ENCODE results near the gene FTL.

FTL gene

GRCh38 chr19:48966541-48967345 lies 1.6 kb downstream of the FTL start:
- H2AFZ ChIP-seq (ENCODE audit: low read length, unreplicated experiment), result no peak overlapping the region
- peaks cover 21% of the 10 kb centered on the region for H3K4me1 ChIP-seq (ENCODE audit: control insufficient read depth, insufficient read depth, low read length, unreplicated experiment)
- no peaks in the 10 kb centered on the region for H3K27me3 ChIP-seq (ENCODE audit: insufficient read depth, low read length)
- H3K79me2 ChIP-seq (ENCODE audit: control insufficient read depth, insufficient read depth, low read length, unreplicated experiment), result peaks cover 19% of the 10 kb centered on the region
- H3K4me3 ChIP-seq (ENCODE audit: low read depth, low read length), result peak overlapping the region; percentile 97
- H3K27ac ChIP-seq (ENCODE audit: low read depth, low read length), result peak overlapping the region; percentile 58
- H3K36me3 ChIP-seq (ENCODE audit: insufficient read depth, low read length), result peaks cover 22% of the 10 kb centered on the region

GRCh38 chr19:48967346-48968178 lies 2.5 kb downstream of the FTL start:
- H3K27me3 ChIP-seq (ENCODE audit: insufficient read depth, low read length), result no peaks in the 10 kb centered on the region
- H3K79me2 ChIP-seq (ENCODE audit: control insufficient read depth, insufficient read depth, low read length, unreplicated experiment), result peaks cover 19% of the 10 kb centered on the region
- H3K4me3 ChIP-seq (ENCODE audit: low read depth, low read length), result peak overlapping the region; percentile 97
- no peak overlapping the region for H2AFZ ChIP-seq (ENCODE audit: low read length, unreplicated experiment)
- H3K27ac ChIP-seq (ENCODE audit: low read depth, low read length), result peak overlapping the region; percentile 58
- peaks cover 22% of the 10 kb centered on the region for H3K36me3 ChIP-seq (ENCODE audit: insufficient read depth, low read length)
- H3K4me1 ChIP-seq (ENCODE audit: control insufficient read depth, insufficient read depth, low read length, unreplicated experiment), result peaks cover 19% of the 10 kb centered on the region

GRCh38 chr19:48968179-48968661 lies 3.1 kb downstream of the FTL start:
- Histone ChIP-seq H3K27me3 (ENCODE audit: insufficient read depth, low read length) (no peaks in the 10 kb centered on the region), H2AFZ (ENCODE audit: low read length, unreplicated experiment) (no peak overlapping the region), H3K27ac (ENCODE audit: low read depth, low read length) (peak overlapping the region; percentile 29), H3K36me3 (ENCODE audit: insufficient read depth, low read length) (peaks cover 22% of the 10 kb centered on the region), H3K4me1 (ENCODE audit: control insufficient read depth, insufficient read depth, low read length, unreplicated experiment) (peaks cover 15% of the 10 kb centered on the region), H3K79me2 (ENCODE audit: control insufficient read depth, insufficient read depth, low read length, unreplicated experiment) (peaks cover 19% of the 10 kb centered on the region), H3K4me3 (ENCODE audit: low read depth, low read length) (no peak overlapping the region)

- Histone ChIP-seq H3K4me1 (ENCODE audit: control insufficient read depth, insufficient read depth, low read length, unreplicated experiment) (peaks cover 9% of the 10 kb centered on the region), H3K27me3 (ENCODE audit: insufficient read depth, low read length) (no peaks in the 10 kb centered on the region), H3K4me3 (ENCODE audit: low read depth, low read length) (no peak overlapping the region), H3K27ac (ENCODE audit: low read depth, low read length) (no peak overlapping the region), H3K79me2 (ENCODE audit: control insufficient read depth, insufficient read depth, low read length, unreplicated experiment) (peaks cover 19% of the 10 kb centered on the region), H2AFZ (ENCODE audit: low read length, unreplicated experiment) (no peak overlapping the region), H3K36me3 (ENCODE audit: insufficient read depth, low read length) (peaks cover 22% of the 10 kb centered on the region)
Observed at GRCh38 chr19:48968813-48969218, 3.7 kb downstream of the FTL start.

- Histone ChIP-seq H3K79me2 (ENCODE audit: control insufficient read depth, insufficient read depth, low read length, unreplicated experiment) (peaks cover 19% of the 10 kb centered on the region), H2AFZ (ENCODE audit: low read length, unreplicated experiment) (no peak overlapping the region), H3K4me1 (ENCODE audit: control insufficient read depth, insufficient read depth, low read length, unreplicated experiment) (peaks cover 3% of the 10 kb centered on the region), H3K27ac (ENCODE audit: low read depth, low read length) (no peak overlapping the region), H3K27me3 (ENCODE audit: insufficient read depth, low read length) (no peaks in the 10 kb centered on the region), H3K4me3 (ENCODE audit: low read depth, low read length) (no peak overlapping the region), H3K36me3 (ENCODE audit: insufficient read depth, low read length) (peaks cover 22% of the 10 kb centered on the region)
Observed at GRCh38 chr19:48969276-48970138, 4.4 kb downstream of the FTL start.

GRCh38 chr19:48970139-48970766 lies 5.1 kb downstream of the FTL start:
- H3K4me3 ChIP-seq (ENCODE audit: low read depth, low read length), result no peak overlapping the region
- peaks cover 18% of the 10 kb centered on the region for H3K79me2 ChIP-seq (ENCODE audit: control insufficient read depth, insufficient read depth, low read length, unreplicated experiment)
- H3K27ac ChIP-seq (ENCODE audit: low read depth, low read length), result no peak overlapping the region
- no peak overlapping the region for H2AFZ ChIP-seq (ENCODE audit: low read length, unreplicated experiment)
- no peaks in the 10 kb centered on the region for H3K4me1 ChIP-seq (ENCODE audit: control insufficient read depth, insufficient read depth, low read length, unreplicated experiment)
- H3K36me3 ChIP-seq (ENCODE audit: insufficient read depth, low read length), result peaks cover 22% of the 10 kb centered on the region
- H3K27me3 ChIP-seq (ENCODE audit: insufficient read depth, low read length), result no peaks in the 10 kb centered on the region

- H3K36me3 ChIP-seq (ENCODE audit: insufficient read depth, low read length), result peaks cover 16% of the 10 kb centered on the region
- H3K27me3 ChIP-seq (ENCODE audit: insufficient read depth, low read length), result no peaks in the 10 kb centered on the region
Observed at GRCh38 chr19:48970923-48971395, 5.8 kb downstream of the FTL start.

GRCh38 chr19:48975947-48976847 lies 11.1 kb downstream of the FTL start:
- no peaks in the 10 kb centered on the region for H3K27me3 ChIP-seq (ENCODE audit: insufficient read depth, low read length)
- no peaks in the 10 kb centered on the region for H3K4me1 ChIP-seq (ENCODE audit: control insufficient read depth, insufficient read depth, low read length, unreplicated experiment)
- 0 out of 2 replicates have a peak, but pooled peaks cover 11% of the 10 kb centered on the region for H3K36me3 ChIP-seq (ENCODE audit: insufficient read depth, low read length)
- H3K79me2 ChIP-seq (ENCODE audit: control insufficient read depth, insufficient read depth, low read length, unreplicated experiment), result no peaks in the 10 kb centered on the region
- no peak overlapping the region for H3K4me3 ChIP-seq (ENCODE audit: low read depth, low read length)
- no peak overlapping the region for H3K27ac ChIP-seq (ENCODE audit: low read depth, low read length)
- no peak overlapping the region for H2AFZ ChIP-seq (ENCODE audit: low read length, unreplicated experiment)

More at GRCh38 chr19:48970923-48971395, 5.8 kb downstream of the FTL start:
- no peak overlapping the region for H3K4me3 ChIP-seq (ENCODE audit: low read depth, low read length)
- H3K79me2 ChIP-seq (ENCODE audit: control insufficient read depth, insufficient read depth, low read length, unreplicated experiment), result peaks cover 11% of the 10 kb centered on the region
- H3K4me1 ChIP-seq (ENCODE audit: control insufficient read depth, insufficient read depth, low read length, unreplicated experiment), result no peaks in the 10 kb centered on the region
- H3K27ac ChIP-seq (ENCODE audit: low read depth, low read length), result no peak overlapping the region
- H2AFZ ChIP-seq (ENCODE audit: low read length, unreplicated experiment), result no peak overlapping the region

GRCh38 chr19:48977061-48977460 lies 12.0 kb downstream of the FTL start:
- Histone ChIP-seq H3K27ac (ENCODE audit: low read depth, low read length) (no peak overlapping the region), H3K4me3 (ENCODE audit: low read depth, low read length) (no peak overlapping the region), H3K27me3 (ENCODE audit: insufficient read depth, low read length) (no peaks in the 10 kb centered on the region), H3K4me1 (ENCODE audit: control insufficient read depth, insufficient read depth, low read length, unreplicated experiment) (no peaks in the 10 kb centered on the region), H2AFZ (ENCODE audit: low read length, unreplicated experiment) (no peak overlapping the region), H3K36me3 (ENCODE audit: insufficient read depth, low read length) (0 out of 2 replicates have a peak, but pooled peaks cover 11% of the 10 kb centered on the region), H3K79me2 (ENCODE audit: control insufficient read depth, insufficient read depth, low read length, unreplicated experiment) (no peaks in the 10 kb centered on the region)
